Muscle layer of colon (tissue), 2 donors: Measurements from ENCODE around the gene RELA.
"Not testable (repeated sequence)": the region's sequence is repeated elsewhere in the genome, so short reads cannot be mapped to it uniquely, and the experiment has no call there.

ENCODE experiments used
- H3K27ac ChIP-seq: one replicate; pipeline ENCODE4 v1.7.0; 2013; ENCODE audit warnings: low read depth, mild to moderate bottlenecking, low read length, moderate library complexity
- H3K27me3 ChIP-seq, 2 donors: one replicate each; pipeline ENCODE4 v1.7.0; 2013; ENCODE audit warnings: low read length in 2 of 2, mild to moderate bottlenecking in 2 of 2; ENCODE audit not compliant: insufficient read depth in 2 of 2, control insufficient read depth in 1 of 2
- H3K36me3 ChIP-seq: one replicate; pipeline ENCODE4 v1.7.0; 2013; ENCODE audit warnings: mild to moderate bottlenecking, low read length; ENCODE audit not compliant: insufficient read depth
- H3K4me1 ChIP-seq: one replicate; pipeline ENCODE4 v1.7.0; 2013; ENCODE audit warnings: mild to moderate bottlenecking, low read length; ENCODE audit not compliant: insufficient read depth
- H3K4me3 ChIP-seq, 2 donors: one replicate each; pipeline ENCODE4 v1.7.0; 2013; ENCODE audit warnings: low read length in 2 of 2, low read depth in 1 of 2, mild to moderate bottlenecking in 1 of 2, moderate library complexity in 1 of 2
- H3K9ac ChIP-seq: one replicate; pipeline ENCODE4 v1.7.0; 2013; ENCODE audit warnings: low read length
- H3K9me3 ChIP-seq: one replicate; pipeline ENCODE4 v1.7.0; 2013; ENCODE audit warnings: mild to moderate bottlenecking, low read length
- donor health status: abdominal sarcoma.
- donor health status: Adenocarcinoma of cecum.

Gene RELA

DNA sequence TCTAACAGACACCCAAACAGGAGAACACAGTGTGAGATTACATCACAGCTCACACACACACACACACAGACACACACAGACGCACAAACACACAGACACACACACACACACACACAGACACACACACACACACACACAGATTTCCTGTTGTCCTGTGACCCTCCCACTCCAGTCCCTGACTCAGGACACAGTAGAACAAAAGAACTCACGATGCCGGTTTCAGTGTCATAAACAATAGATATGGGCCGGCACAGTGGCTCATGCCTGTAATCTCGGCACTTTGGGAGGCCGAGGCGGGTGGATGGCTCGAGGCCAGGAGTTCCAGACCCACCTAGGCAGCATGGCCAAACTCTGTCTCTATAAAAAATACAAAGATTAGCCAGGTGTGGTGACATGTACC lies 35.5 kb upstream of the RELA start:
- Histone ChIP-seq H3K36me3 (no peaks in the 10 kb centered on the region), H3K27me3 (no peaks in the 10 kb centered on the region), H3K4me1 (no peaks in the 10 kb centered on the region), H3K9me3 (no peaks in the 10 kb centered on the region), H3K27ac (no peak overlapping the region), H3K4me3 (no peak overlapping the region), H3K9ac (no peak overlapping the region)

DNA sequence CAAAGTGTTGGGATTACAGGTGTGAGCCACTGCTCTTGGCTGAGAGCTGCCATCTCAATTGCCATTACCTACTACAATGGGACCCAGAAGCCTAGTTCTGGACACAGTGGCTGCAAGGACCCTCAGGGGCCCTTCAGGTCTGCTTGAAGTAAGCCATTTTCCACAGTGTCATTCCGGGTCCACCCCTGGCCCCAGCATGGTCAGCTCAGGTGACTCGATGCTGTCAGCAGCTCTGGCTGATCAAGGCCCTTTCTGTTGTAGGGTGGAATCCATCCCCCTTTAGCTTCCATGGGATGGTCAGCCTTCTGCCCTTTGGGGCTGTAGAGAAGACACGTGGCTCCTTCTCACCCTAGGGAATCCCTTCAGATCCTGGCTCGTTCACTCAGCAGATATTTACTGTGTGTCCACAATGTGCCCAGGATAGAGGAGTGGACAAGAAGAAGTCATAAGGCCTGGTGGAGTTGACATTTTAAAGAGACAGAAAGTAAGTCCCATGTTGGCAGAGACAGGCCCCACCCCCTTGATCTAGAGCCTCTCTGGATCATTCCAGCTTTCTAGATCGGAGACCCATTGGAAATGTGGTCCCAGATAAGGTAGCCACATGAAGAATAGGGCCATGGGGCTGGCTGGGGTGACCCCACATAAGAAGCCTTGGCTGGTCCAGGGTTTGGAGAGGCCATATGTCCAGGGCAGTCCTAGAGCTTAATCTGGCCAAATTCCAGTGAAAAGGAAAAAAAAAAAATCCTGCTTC lies 34.3 kb upstream of the RELA start:
- no peak overlapping the region for H3K9ac ChIP-seq
- H3K9me3 ChIP-seq, result no peaks in the 10 kb centered on the region
- no peaks in the 10 kb centered on the region for H3K27me3 ChIP-seq
- no peaks in the 10 kb centered on the region for H3K4me1 ChIP-seq
- no peak overlapping the region for H3K27ac ChIP-seq
- no peaks in the 10 kb centered on the region for H3K36me3 ChIP-seq
- H3K4me3 ChIP-seq, result no peak overlapping the region

DNA sequence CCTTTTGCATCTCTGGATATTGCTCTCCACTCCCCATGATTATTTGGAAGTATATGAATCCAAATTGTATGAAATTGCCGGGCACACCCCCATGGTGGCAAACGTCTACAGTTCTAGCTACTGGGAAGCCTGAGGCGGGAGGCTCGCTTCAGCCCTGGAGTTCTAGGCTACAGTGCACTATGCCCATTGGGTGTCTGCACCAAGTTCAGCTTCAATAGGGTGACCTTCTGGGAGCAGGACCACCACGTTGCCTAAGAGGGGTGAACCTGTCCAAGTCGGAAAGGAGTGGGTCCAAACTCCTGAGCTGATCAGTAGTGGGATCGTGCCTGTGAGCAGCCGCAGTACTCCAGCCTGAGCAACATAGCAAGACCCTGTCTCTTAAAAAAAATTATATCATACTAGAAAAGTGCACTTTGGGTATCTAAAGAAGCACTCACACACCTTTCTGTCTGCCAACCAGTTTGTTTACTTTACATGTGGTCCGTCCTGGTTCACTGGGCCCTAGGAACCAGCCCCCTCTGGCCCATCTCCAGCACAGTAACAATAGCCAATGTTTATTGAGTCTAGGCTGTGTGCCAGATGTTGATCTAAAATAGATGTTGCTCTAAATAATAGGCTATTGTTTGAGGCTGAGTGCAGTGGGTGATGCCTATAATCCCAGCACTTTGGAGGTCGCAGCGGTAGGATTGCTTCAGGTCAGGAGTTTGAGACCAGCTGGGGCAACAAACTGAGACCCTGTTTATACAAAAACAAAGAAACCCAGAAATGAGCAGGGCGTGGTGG lies 32.9 kb upstream of the RELA start:
- no peak overlapping the region for H3K4me3 ChIP-seq
- no peak overlapping the region for H3K9ac ChIP-seq
- no peaks in the 10 kb centered on the region for H3K4me1 ChIP-seq

DNA sequence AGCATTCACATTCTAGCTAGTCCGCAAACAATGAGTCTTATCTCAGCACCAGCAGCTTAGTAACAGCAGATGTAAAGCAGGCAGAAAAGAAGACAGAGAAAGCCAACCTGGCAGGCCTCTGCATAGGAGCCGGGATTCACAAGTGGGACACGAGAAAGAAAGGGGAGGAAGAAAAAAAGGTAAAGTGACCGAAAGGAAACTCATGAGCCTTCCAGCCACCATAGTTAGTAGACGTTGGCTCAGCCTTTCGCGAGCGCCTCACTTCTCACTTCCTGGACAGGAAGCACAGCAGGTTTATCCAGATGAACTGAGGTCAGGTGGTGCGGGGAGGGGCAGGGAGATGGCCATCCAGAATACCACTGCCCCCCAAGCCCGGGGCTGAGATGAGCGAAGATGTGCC lies 29.7 kb upstream of the RELA start:
- Histone ChIP-seq H3K4me1 (no peaks in the 10 kb centered on the region), H3K9me3 (no peaks in the 10 kb centered on the region), H3K36me3 (no peaks in the 10 kb centered on the region), H3K9ac (no peak overlapping the region), H3K4me3 (no peak overlapping the region), H3K27ac (no peak overlapping the region), H3K27me3 (no peaks in the 10 kb centered on the region)

More for the DNA sequence above, 32.9 kb upstream of the RELA start:
- no peaks in the 10 kb centered on the region for H3K27me3 ChIP-seq
- H3K27ac ChIP-seq, result no peak overlapping the region
- H3K36me3 ChIP-seq, result no peaks in the 10 kb centered on the region
- H3K9me3 ChIP-seq, result no peaks in the 10 kb centered on the region

DNA sequence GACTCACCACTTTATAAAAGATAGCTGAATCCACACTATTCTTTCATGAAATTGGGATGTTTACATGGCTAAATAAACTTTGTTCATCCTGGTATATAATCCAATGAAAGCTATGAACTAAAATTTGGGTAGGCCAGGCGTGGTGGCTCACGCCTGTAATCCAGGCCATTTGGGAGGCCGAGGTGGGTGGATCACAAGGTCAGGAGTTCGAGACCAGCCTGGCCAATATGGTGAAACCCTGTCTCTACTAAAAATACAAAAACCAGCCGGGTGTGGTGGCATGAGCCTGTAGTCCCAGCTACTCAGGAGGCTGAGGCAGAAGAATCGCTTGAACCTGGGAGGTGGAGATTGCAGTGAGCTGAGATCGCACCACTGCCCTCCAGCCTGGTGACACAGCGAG lies 29.1 kb upstream of the RELA start:
- not testable (repeated sequence) for H3K27me3 ChIP-seq, H3K4me3 ChIP-seq, H3K36me3 ChIP-seq, H3K27ac ChIP-seq, H3K9ac ChIP-seq, H3K9me3 ChIP-seq, H3K4me1 ChIP-seq

DNA sequence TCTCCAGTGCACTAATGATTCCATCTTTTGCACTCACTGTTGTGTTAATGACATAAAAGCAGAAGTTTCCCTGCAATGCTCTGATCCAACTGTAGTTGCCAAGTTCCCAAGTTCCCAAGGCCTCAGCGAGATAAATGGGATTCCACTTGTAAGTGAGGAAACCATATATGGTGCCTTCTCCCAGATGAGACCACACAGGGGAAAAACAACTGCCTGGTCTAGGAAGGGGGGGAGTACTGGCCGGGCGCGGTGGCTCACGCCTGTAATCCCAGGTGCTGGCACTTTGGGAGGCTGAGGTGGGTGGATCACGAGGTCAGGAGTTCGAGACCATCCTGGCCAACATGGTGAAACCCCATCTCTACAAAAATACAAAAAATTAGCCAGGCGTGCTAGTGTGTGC lies 23.3 kb upstream of the RELA start:
- H3K36me3 ChIP-seq, result no peaks in the 10 kb centered on the region
- H3K9ac ChIP-seq, result no peak overlapping the region
- no peak overlapping the region for H3K27ac ChIP-seq

DNA sequence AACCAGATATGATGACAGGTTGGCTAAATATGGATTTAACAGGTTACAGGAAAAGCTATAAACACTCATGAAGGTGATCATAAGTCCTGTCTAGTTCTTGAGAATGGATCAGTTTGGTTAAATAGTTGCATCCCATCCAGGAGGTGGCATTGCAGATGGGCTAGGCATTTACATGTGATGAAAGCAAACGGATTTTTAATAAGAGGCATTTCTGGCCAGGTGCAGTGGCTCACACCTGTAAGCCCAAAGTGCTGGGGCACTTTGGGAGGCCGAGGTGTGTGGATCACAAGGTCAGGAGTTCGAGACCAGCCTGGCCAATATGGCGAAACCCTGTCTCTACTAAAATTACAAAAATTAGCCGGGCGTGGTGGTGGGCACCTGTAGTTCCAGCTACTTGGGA lies 20.8 kb upstream of the RELA start:
- not testable (repeated sequence) for H3K4me3 ChIP-seq

More for the DNA sequence above, 23.3 kb upstream of the RELA start:
- Histone ChIP-seq H3K4me3 (no peak overlapping the region), H3K4me1 (peaks cover 6% of the 10 kb centered on the region), H3K27me3 (no peaks in the 10 kb centered on the region), H3K9me3 (no peaks in the 10 kb centered on the region)

DNA sequence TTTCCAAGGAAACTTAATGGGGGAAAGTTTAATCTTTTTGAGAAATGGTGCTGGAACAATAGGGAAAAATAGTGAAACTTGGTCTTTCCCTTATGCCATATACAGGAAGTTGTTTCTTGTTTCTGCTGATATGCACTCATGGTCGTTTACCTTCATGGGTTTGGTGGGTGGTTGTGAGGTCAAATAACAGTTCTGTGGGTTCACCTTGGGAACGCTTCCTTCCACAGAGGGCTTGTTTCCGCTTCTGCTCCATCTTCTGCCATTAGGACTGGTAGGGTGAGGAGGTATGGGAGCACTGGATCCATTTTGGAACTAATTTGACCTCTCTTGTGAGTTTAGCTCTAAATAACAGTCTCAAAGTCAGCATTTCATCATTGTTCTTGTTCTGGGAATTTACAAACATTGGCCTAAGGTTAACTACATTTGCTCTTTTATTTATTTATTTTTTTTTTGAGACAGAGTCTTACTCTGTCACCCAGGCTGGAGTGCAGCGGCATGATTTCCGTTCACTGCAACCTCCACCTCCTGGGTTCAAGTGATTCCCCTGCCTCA lies 17.6 kb upstream of the RELA start:
- no peaks in the 10 kb centered on the region for H3K36me3 ChIP-seq
- no peak overlapping the region for H3K4me3 ChIP-seq
- H3K4me1 ChIP-seq, result peaks cover under 1% of the 10 kb centered on the region
- no peaks in the 10 kb centered on the region for H3K9me3 ChIP-seq
- H3K9ac ChIP-seq, result no peak overlapping the region
- H3K27me3 ChIP-seq, result no peaks in the 10 kb centered on the region
- H3K27ac ChIP-seq, result no peak overlapping the region

More for the DNA sequence above, 20.8 kb upstream of the RELA start:
- not testable (repeated sequence) for H3K27me3 ChIP-seq, H3K9ac ChIP-seq, H3K9me3 ChIP-seq, H3K4me1 ChIP-seq, H3K36me3 ChIP-seq, H3K27ac ChIP-seq

DNA sequence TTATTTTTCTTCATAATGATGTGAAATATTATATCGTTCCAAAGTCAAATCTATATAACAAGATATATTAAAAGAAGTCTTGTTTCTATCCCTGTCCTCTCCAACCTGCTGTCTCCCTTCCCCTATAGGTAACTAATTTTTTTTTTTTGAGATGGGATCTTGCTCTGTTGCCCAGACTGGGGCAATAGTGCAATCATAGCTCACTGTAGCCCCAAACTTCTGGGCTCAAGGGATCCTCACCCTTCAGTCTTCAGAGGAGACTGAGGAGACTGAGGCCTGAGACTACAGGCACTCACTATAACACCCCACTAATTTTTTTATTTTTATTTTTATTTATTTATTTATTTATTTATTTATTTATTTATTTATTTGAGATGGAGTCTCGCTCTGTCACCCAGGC lies 10.3 kb upstream of the RELA start:
- Histone ChIP-seq H3K9ac (no peak overlapping the region), H3K27me3 (no peaks in the 10 kb centered on the region), H3K27ac (no peak overlapping the region), H3K9me3 (no peaks in the 10 kb centered on the region), H3K36me3 (no peaks in the 10 kb centered on the region), H3K4me3 (no peak overlapping the region), H3K4me1 (no peaks in the 10 kb centered on the region)

DNA sequence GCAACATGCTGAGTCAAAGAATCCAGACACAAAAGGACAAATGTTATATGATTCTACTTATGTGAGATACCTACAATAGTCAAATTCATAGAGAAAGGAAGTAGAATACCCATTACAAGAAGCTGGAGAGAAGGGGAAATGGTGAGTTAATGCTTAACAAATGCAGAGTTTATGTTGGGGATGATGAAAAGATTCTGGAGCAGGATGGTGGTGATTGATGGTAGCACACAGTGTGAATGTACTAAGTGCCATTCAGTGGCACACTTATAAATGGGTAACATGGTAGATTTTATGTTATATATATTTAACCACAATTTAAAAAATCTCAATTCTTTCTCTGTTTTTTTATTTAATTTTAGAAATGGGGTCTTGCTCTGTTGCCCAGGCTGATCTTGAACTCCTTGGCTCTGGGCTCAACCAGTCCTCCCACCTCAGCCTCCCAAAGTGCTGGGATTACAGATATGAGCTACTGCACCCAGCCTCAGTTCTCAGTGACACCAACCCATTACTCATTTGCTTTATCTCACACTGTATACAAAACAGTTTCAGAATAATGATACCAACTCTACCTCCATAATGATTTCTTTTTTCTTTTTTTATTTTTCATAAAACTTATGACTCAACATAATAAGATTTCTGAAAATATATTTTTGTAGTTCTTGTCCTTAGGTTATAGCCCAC lies 9.6 kb upstream of the RELA start:
- Histone ChIP-seq H3K9ac (no peak overlapping the region), H3K36me3 (no peaks in the 10 kb centered on the region), H3K9me3 (no peaks in the 10 kb centered on the region), H3K4me1 (no peaks in the 10 kb centered on the region), H3K27me3 (no peaks in the 10 kb centered on the region), H3K27ac (no peak overlapping the region), H3K4me3 (no peak overlapping the region)

DNA sequence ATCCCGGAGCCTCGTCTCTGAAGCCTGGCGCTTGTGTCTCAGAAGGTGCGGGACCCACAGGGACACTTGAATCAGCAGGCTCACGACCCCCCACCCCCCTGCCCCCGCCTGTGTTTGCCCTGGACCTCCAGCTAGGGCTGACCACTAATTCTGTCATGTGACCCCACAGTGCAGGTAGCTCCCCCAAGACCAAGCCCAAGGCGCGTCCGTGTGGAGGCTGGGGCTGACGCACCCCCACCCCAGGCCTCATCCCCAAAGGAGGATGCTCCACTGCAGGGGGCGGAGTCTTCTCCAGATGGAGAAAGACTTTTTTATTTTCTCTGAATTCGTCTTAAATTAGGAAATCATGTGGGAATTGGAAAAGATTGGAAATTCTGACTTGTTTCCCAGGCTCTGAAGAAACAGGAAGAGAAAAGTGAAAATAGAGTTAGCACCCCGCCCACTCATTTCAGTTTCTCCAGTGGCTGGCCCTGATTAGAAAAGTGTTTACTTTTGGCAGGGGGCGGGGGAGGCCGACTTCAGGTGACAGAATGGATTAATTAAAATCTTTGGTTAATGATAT lies 1.0 kb upstream of the RELA start:
- peak overlapping the region; percentile 98 for H3K27ac ChIP-seq
- H3K9me3 ChIP-seq, result no peaks in the 10 kb centered on the region
- H3K36me3 ChIP-seq, result peaks cover 27% of the 10 kb centered on the region
- peak overlapping the region; percentile 56 to 100 for H3K4me3 ChIP-seq
- H3K4me1 ChIP-seq, result peaks cover 21% of the 10 kb centered on the region
- no peaks in the 10 kb centered on the region for H3K27me3 ChIP-seq
- peak overlapping the region; percentile 85 for H3K9ac ChIP-seq
